ENCODE results near the gene CTSW. TPM values are rescaled to one million over a fixed set of nuclear protein-coding genes. Genes with fewer than 3 reads are reported as not detected.
A peak's percentile ranks its signal among the peaks of the same experiment; 100 is the strongest.

Gene CTSW
- total RNA-seq, 4 donors from 2014 or later: 0.20 to 0.49 (median 0.32) TPM; not detected in 1

GRCh38 chr11:65885808-65886536 is 6.3 kb downstream of the CTSW start:
- intact Hi-C loops (cut with DNase I; ENCODE audit: low total_unique reads): no loop called here
- in situ Hi-C loops (cut with MboI; ENCODE audit: low sequenced_read_pairs in 4 of 4): loop anchor here (10.0 kb wide), 3 partner anchors 79 to 109 kb away; partner anchors contain the start of gene SART1 (in 1 of the 4)
- DNase-seq: no peak
- Histone ChIP-seq H3K9me3 (no peaks in the 10 kb centered on the region), H3K4me1 (peaks cover 21 to 24% of the 10 kb centered on the region in 2 donors), H3K27me3 (no peaks in the 10 kb centered on the region), H3K36me3 (peaks cover 0 to 44% of the 10 kb centered on the region in 2 donors), H3K4me3 (no peak overlapping the region), H3K27ac (no peak overlapping the region)
- ATAC-seq: no peak
- TF ChIP-seq CTCF (IDR thresholded peaks at IDR 0.05 in 4 of 5, conservative IDR thresholded peaks at IDR 0.05 in 1 of 5) (no peak), POLR2A (IDR thresholded peaks at IDR 0.05) (no peak)

- H3K27me3 ChIP-seq: no peaks in the 10 kb centered on the region
- in situ Hi-C loops (cut with MboI; ENCODE audit: low sequenced_read_pairs in 4 of 4): loop anchor here (10.0 kb wide), 3 partner anchors 78 to 108 kb away; partner anchors contain the start of gene SART1 (in 1 of the 4)
- H3K4me1 ChIP-seq: peaks cover 30 to 33% of the 10 kb centered on the region in 2 donors
- no peaks in the 10 kb centered on the region for H3K9me3 ChIP-seq
- ATAC-seq (no peak), DNase-seq (no peak)
- intact Hi-C loops (cut with DNase I; ENCODE audit: low total_unique reads): no loop called here
- H3K36me3 ChIP-seq: peaks cover 0 to 38% of the 10 kb centered on the region in 2 donors
- peak overlapping the region; percentile 93 to 98 (median 96) for H3K27ac ChIP-seq
- TF ChIP-seq CTCF (IDR thresholded peaks at IDR 0.05 in 4 of 5, conservative IDR thresholded peaks at IDR 0.05 in 1 of 5) (no peak), POLR2A (IDR thresholded peaks at IDR 0.05) (no peak)
- peak overlapping the region; percentile 66 to 86 (median 78) for H3K4me3 ChIP-seq
Measured at GRCh38 chr11:65886826-65887722, 7.4 kb downstream of the CTSW start.

- Histone ChIP-seq H3K4me3 (peak overlapping the region; percentile 66 to 86 (median 78)), H3K4me1 (peaks cover 37 to 39% of the 10 kb centered on the region in 2 donors), H3K27me3 (no peaks in the 10 kb centered on the region), H3K27ac (peak overlapping the region; percentile 93 to 98 (median 96)), H3K9me3 (no peaks in the 10 kb centered on the region), H3K36me3 (peaks cover 0 to 32% of the 10 kb centered on the region in 2 donors)
- ATAC-seq (no peak), DNase-seq (no peak)
- in situ Hi-C loops (cut with MboI; ENCODE audit: low sequenced_read_pairs in 4 of 4) (loop anchor here (10.0 kb wide), 3 partner anchors 77 to 107 kb away; partner anchors contain the start of gene SART1 (in 1 of the 4)), intact Hi-C loops (cut with DNase I; ENCODE audit: low total_unique reads) (loop anchor here (1.0 to 2.0 kb wide), 6 partner anchors 14 to 115 kb away; partner anchors contain the start of genes BANF1, C11orf68, DRAP1 and EIF1AD)
- TF ChIP-seq POLR2A (IDR thresholded peaks at IDR 0.05): no peak
- no peak for TF ChIP-seq CTCF (IDR thresholded peaks at IDR 0.05 in 4 of 5, conservative IDR thresholded peaks at IDR 0.05 in 1 of 5)
Measured at GRCh38 chr11:65887723-65888162, 8.1 kb downstream of the CTSW start.

GRCh38 chr11:65888163-65888814 is 8.7 kb downstream of the CTSW start, which contains the start of gene FIBP:
FIBP (minus strand) TSS chr11:65888471; CDS start chr11:65888418, 53 bp downstream.
- Histone ChIP-seq H3K4me1 (peaks cover 41 to 45% of the 10 kb centered on the region in 2 donors), H3K4me3 (peak within 1 kb of the TSS; percentile 66 to 86 (median 78)), H3K36me3 (peaks cover 0 to 26% of the 10 kb centered on the region in 2 donors), H3K27ac (peak within 1 kb of the TSS; percentile 93 to 98 (median 96)), H3K9me3 (no peaks in the 10 kb centered on the region), H3K27me3 (no peaks in the 10 kb centered on the region)
- in situ Hi-C loops (cut with MboI; ENCODE audit: low sequenced_read_pairs in 4 of 4): loop anchor here (10.0 kb wide), 3 partner anchors 77 to 107 kb away; partner anchors contain the start of gene SART1 (in 1 of the 4)
- intact Hi-C loops (cut with DNase I; ENCODE audit: low total_unique reads): loop anchor here (1.0 to 2.0 kb wide), 6 partner anchors 15 to 115 kb away; partner anchors contain the start of genes BANF1, C11orf68, DRAP1 and EIF1AD
- peak; percentile 97 to 98 for DNase-seq
- TF ChIP-seq POLR2A (IDR thresholded peaks at IDR 0.05) (peak; percentile 80 to 92), CTCF (IDR thresholded peaks at IDR 0.05 in 4 of 5, conservative IDR thresholded peaks at IDR 0.05 in 1 of 5) (peak; percentile 85 to 95 (median 93))
- peak; percentile 68 for ATAC-seq
